GM12875 (cell line): ENCODE data around the gene CCDC148.

Experiments
- H3K4me3 ChIP-seq: one replicate; pipeline ENCODE4 v1.5.1; 2011; ENCODE audit warnings: low read depth, low read length, control low read depth
- CTCF ChIP-seq: IDR thresholded peaks from 2 replicates; pipeline ENCODE4 v1.5.1; 2011; ENCODE audit warnings: low read depth, mild to moderate bottlenecking, control low read depth, inconsistent platforms, low read length, moderate library complexity, borderline replicate concordance; ENCODE audit not compliant: insufficient read depth

CCDC148 gene

GRCh38 chr2:158395166-158395565, 61.4 kb downstream of the CCDC148 start:
- TF ChIP-seq CTCF = no peak

GRCh38 chr2:158394453-158394852, 62.1 kb downstream of the CCDC148 start:
- H3K4me3 ChIP-seq = no peak overlapping the region
- no peak for TF ChIP-seq CTCF

More at GRCh38 chr2:158395166-158395565, 61.4 kb downstream of the CCDC148 start:
- H3K4me3 ChIP-seq = no peak overlapping the region

- H3K4me3 ChIP-seq = no peak overlapping the region
- no peak for TF ChIP-seq CTCF
Observed at GRCh38 chr2:158393886-158394285, 62.7 kb downstream of the CCDC148 start.

GRCh38 chr2:158392687-158393086, 63.9 kb downstream of the CCDC148 start:
- TF ChIP-seq CTCF = no peak
- H3K4me3 ChIP-seq = no peak overlapping the region

GRCh38 chr2:158391876-158392275, 64.7 kb downstream of the CCDC148 start:
- H3K4me3 ChIP-seq = no peak overlapping the region
- TF ChIP-seq CTCF = no peak

GRCh38 chr2:158391361-158391760, 65.2 kb downstream of the CCDC148 start:
- TF ChIP-seq CTCF = no peak
- H3K4me3 ChIP-seq = no peak overlapping the region

- TF ChIP-seq CTCF = no peak
- H3K4me3 ChIP-seq = no peak overlapping the region
Observed at GRCh38 chr2:158388159-158388558, 68.4 kb downstream of the CCDC148 start.
